H9 (cell line): ENCODE measurements around the gene P2RY8. TPM values are rescaled to one million over a fixed set of nuclear protein-coding genes. Genes with fewer than 3 reads are reported as not detected.

ENCODE experiments used
- DNase-seq: peaks from one replicate; pipeline ENCODE4 v3.0.0-alpha.2; 2017
- H2AFZ ChIP-seq: one replicate; pipeline ENCODE4 v1.6.1; 2013; ENCODE audit warnings: mild to moderate bottlenecking, low read length, control low read depth, moderate library complexity
- H2AK5ac ChIP-seq: 2 replicates; pipeline ENCODE4 v1.6.1; 2013; ENCODE audit warnings: low read length, control low read depth, mixed read lengths; ENCODE audit not compliant: insufficient read length
- H2BK120ac ChIP-seq: one replicate; pipeline ENCODE4 v1.6.1; 2013; ENCODE audit warnings: low read depth, mild to moderate bottlenecking, low read length, control low read depth, inconsistent platforms; ENCODE audit not compliant: poor library complexity, severe bottlenecking
- H2BK12ac ChIP-seq: 2 replicates; pipeline ENCODE4 v1.6.1; 2013; ENCODE audit warnings: low read length, control low read depth, mixed read lengths, low read depth; ENCODE audit not compliant: insufficient read length
- H2BK15ac ChIP-seq: 2 replicates; pipeline ENCODE4 v1.6.1; 2013; ENCODE audit warnings: low read depth, low read length, control low read depth
- H2BK20ac ChIP-seq: one replicate; pipeline ENCODE4 v1.6.1; 2013; ENCODE audit warnings: low read depth, mild to moderate bottlenecking, low read length, control low read depth, inconsistent platforms; ENCODE audit not compliant: poor library complexity, severe bottlenecking
- H2BK5ac ChIP-seq: 2 replicates; pipeline ENCODE4 v1.6.1; 2013; ENCODE audit warnings: low read length, control low read depth, mixed read lengths; ENCODE audit not compliant: insufficient read length
- H3K14ac ChIP-seq: 2 replicates; pipeline ENCODE4 v1.6.1; 2013; ENCODE audit warnings: low read length, control low read depth; ENCODE audit not compliant: insufficient read depth
- H3K18ac ChIP-seq: 2 replicates; pipeline ENCODE4 v1.6.1; 2013; ENCODE audit warnings: low read depth, mild to moderate bottlenecking, mixed read lengths, low read length, control low read depth; ENCODE audit not compliant: insufficient read length
- H3K23ac ChIP-seq: 2 replicates; pipeline ENCODE4 v1.6.1; 2013; ENCODE audit warnings: low read length, control low read depth, mixed read lengths, low read depth; ENCODE audit not compliant: insufficient read length
- H3K23me2 ChIP-seq: 2 replicates; pipeline ENCODE4 v1.6.1; 2013; ENCODE audit warnings: low read depth, mild to moderate bottlenecking, mixed read lengths, low read length, control low read depth; ENCODE audit not compliant: insufficient read length, poor library complexity, severe bottlenecking
- H3K27ac ChIP-seq: 2 replicates; pipeline ENCODE4 v1.5.1; 2013; ENCODE audit warnings: low read length, control low read depth, mixed read lengths, low read depth; ENCODE audit not compliant: insufficient read length
- H3K27me3 ChIP-seq: 2 replicates; pipeline ENCODE4 v1.6.1; 2013; ENCODE audit warnings: low read length, control low read depth, inconsistent platforms; ENCODE audit not compliant: insufficient read depth
- H3K4ac ChIP-seq: 2 replicates; pipeline ENCODE4 v1.6.1; 2013; ENCODE audit warnings: low read depth, mild to moderate bottlenecking, control low read depth, inconsistent platforms, low read length, moderate library complexity
- H3K4me1 ChIP-seq: 2 replicates; pipeline ENCODE4 v1.6.1; 2013; ENCODE audit warnings: low read length, control low read depth, inconsistent platforms; ENCODE audit not compliant: insufficient read depth
- H3K4me2 ChIP-seq: 2 replicates; pipeline ENCODE4 v1.6.1; 2013; ENCODE audit warnings: low read length, control low read depth, mixed read lengths; ENCODE audit not compliant: insufficient read length, insufficient read depth
- H3K56ac ChIP-seq: 2 replicates; pipeline ENCODE4 v1.6.1; 2013; ENCODE audit warnings: low read depth, mild to moderate bottlenecking, mixed read lengths, low read length, control low read depth; ENCODE audit not compliant: insufficient read length
- H3K79me1 ChIP-seq: 2 replicates; pipeline ENCODE4 v1.6.1; 2013; ENCODE audit warnings: low read depth, mild to moderate bottlenecking, moderate library complexity, low read length, control low read depth, inconsistent platforms; ENCODE audit not compliant: insufficient read depth, poor library complexity, severe bottlenecking
- H3K79me2 ChIP-seq: 2 replicates; pipeline ENCODE4 v1.6.1; 2013; ENCODE audit warnings: low read length, control low read depth, inconsistent platforms; ENCODE audit not compliant: insufficient read depth
- H3K9ac ChIP-seq: 2 replicates; pipeline ENCODE4 v1.6.1; 2013; ENCODE audit warnings: low read length, control low read depth, mixed read lengths; ENCODE audit not compliant: insufficient read length; ENCODE audit errors: extremely low read depth
- H3K9me3 ChIP-seq: one replicate; pipeline ENCODE4 v1.6.1; 2013; ENCODE audit warnings: low read depth, low read length, inconsistent platforms; ENCODE audit not compliant: control insufficient read depth
- H3T11ph ChIP-seq: one replicate; pipeline ENCODE4 v1.6.1; 2013; ENCODE audit warnings: mild to moderate bottlenecking, low read length, control low read depth, inconsistent platforms
- H4K20me1 ChIP-seq: one replicate; pipeline ENCODE4 v1.6.1; 2013; ENCODE audit not compliant: control insufficient read depth, insufficient read length, insufficient read depth
- H4K5ac ChIP-seq: 2 replicates; pipeline ENCODE4 v1.6.1; 2013; ENCODE audit warnings: low read depth, mild to moderate bottlenecking, mixed read lengths, low read length, control low read depth; ENCODE audit not compliant: insufficient read length
- H4K8ac ChIP-seq: replicated peaks from 2 replicates; pipeline ENCODE4 v1.6.1; 2013; ENCODE audit warnings: low read length, control low read depth, mixed read lengths, low read depth; ENCODE audit not compliant: insufficient read length
- H4K91ac ChIP-seq: 2 replicates; pipeline ENCODE4 v1.6.1; 2013; ENCODE audit warnings: low read depth, mild to moderate bottlenecking, moderate library complexity, mixed read lengths, low read length, control low read depth; ENCODE audit not compliant: insufficient read length
- H3K27ac Mint-ChIP-seq, 3 experiments: 2 replicates in 2 of 3; 3 replicates in 1 of 3; pipeline ENCODE4 v1.8.0; 2020 to 2021; ENCODE audit warnings: mixed read lengths in 3 of 3, mild to moderate bottlenecking in 1 of 3, moderate library complexity in 1 of 3
- H3K27me3 Mint-ChIP-seq: 2 replicates; pipeline ENCODE4 v1.8.0; 2021; ENCODE audit warnings: low read depth, mild to moderate bottlenecking, moderate library complexity, mixed read lengths
- H3K36me3 Mint-ChIP-seq, 3 experiments: 2 replicates in 2 of 3; 3 replicates in 1 of 3; pipeline ENCODE4 v1.8.0; 2020 to 2021; ENCODE audit warnings: low read depth in 3 of 3, mixed read lengths in 3 of 3; ENCODE audit not compliant: insufficient read depth in 1 of 3
- H3K4me1 Mint-ChIP-seq, 2 experiments: 2 replicates each; pipeline ENCODE4 v1.8.0; 2020; ENCODE audit warnings: mixed read lengths in 2 of 2
- H3K4me3 Mint-ChIP-seq, 2 experiments: 2 replicates in 1 of 2; 3 replicates in 1 of 2; pipeline ENCODE4 v1.8.0; 2020 to 2021; ENCODE audit warnings: mild to moderate bottlenecking in 2 of 2, mixed read lengths in 2 of 2, moderate library complexity in 1 of 2
- H3K9me3 Mint-ChIP-seq, 2 experiments: 2 replicates in 1 of 2; 3 replicates in 1 of 2; pipeline ENCODE4 v1.8.0; 2020; ENCODE audit warnings: mild to moderate bottlenecking in 2 of 2, mixed read lengths in 2 of 2, moderate library complexity in 1 of 2
- WGBS: extraction: QIAGEN DNeasy Blood & Tissue Kit; methylation state at CpG from one replicate; pipeline ENCODE4 v1.1.7; 2013; ENCODE audit warnings: missing lambda C conversion rate, low lambda C conversion rate, mixed read lengths; ENCODE audit not compliant: insufficient read length; ENCODE audit errors: extremely low coverage; 5-methylcytosine and 5-hydroxymethylcytosine counted together
- total RNA-seq: library from RNA; stranded (reverse); gene quantifications from 2 replicates; pipeline ENCODE4 v1.2.1, GENCODE V29; 2021
- TF ChIP-seq, protein P1 (sequence below): fragments of 200-600 bp; sonication (generic); conservative IDR thresholded peaks from 3 replicates; pipeline ENCODE4 v1.8.0; 2021; ENCODE audit warnings: antibody characterized with exemption, mild to moderate bottlenecking

P2RY8 gene
- total RNA-seq, 1 experiment from 2014 or later, result not detected

DNA sequence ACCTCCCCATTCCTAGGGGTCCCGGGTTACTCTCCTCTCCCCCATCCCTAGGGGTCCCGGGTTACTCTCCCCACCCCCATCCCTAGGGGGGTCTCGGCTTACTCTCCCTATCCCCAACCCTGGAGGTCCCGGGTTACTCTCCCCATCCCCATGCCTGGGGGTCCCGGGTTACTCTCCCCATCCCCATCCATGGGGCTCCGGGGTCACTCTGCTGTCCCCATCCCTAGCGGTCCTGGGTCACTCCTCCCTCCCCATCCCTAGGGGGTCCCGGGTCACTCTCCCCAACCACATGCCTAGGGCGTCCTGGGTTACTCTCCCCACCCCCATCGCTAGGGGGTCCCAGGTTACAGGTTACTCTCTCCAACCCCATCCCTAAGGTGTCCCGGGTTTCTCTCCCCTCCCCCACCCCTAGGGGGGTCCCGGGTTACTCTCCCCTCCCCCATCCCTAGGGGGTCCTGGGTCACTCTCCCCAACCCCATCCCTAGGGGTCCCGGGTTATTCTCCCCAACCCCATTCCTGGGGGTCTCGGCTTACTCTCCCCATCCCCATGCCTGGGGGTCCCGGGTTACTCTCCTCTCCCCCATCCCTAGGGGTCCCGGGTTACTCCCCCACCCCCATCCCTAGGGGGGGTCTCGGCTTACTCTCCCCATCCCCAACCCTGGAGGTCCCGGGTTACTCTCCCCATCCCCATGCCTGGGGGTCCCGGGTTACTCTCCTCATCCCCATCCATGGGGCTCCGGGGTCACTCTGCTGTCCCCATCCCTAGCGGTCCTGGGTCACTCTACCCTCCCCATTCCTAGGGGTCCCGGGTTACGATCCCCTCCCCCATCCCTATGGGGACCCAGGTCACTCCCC, 85.1 kb downstream of the P2RY8 start:
- Histone ChIP-seq H4K91ac (no peak overlapping the region), H4K20me1 (no peaks in the 10 kb centered on the region), H3K79me2 (peaks cover 27% of the 10 kb centered on the region; the same call in 1 of the 2 replicates), H3K18ac (no peak overlapping the region), H2BK20ac (no peak overlapping the region), H2BK15ac (no peak overlapping the region), H3T11ph (no peak overlapping the region), H3K9ac (peak overlapping the region; percentile 66), H2BK12ac (no peak overlapping the region), H3K27ac (no peak overlapping the region), H3K4me1 (no peaks in the 10 kb centered on the region), H3K4ac (no peak overlapping the region), H2AFZ (no peak overlapping the region), H2AK5ac (no peak overlapping the region), H3K79me1 (peaks cover 11% of the 10 kb centered on the region), H4K5ac (no peak overlapping the region), H3K14ac (peak overlapping the region; percentile 86; the same call in 1 of the 2 replicates), H3K9me3 (peaks cover 13% of the 10 kb centered on the region), H3K23ac (no peak overlapping the region), H3K56ac (no peak overlapping the region), H3K27me3 (no peaks in the 10 kb centered on the region), H2BK120ac (no peak overlapping the region), H3K23me2 (no peaks in the 10 kb centered on the region), H2BK5ac (no peak overlapping the region), H4K8ac (no peak overlapping the region), H3K4me2 (peak overlapping the region; percentile 49)
- WGBS, result no CpG with 5 or more reads among the region's 23 CpGs
- 0 out of 4 replicates have a peak, but pooled peaks cover 0 to 2% of the 10 kb centered on the region in 2 experiments for H3K4me1 Mint-ChIP-seq
- peaks cover 31 to 33% of the 10 kb centered on the region in 2 experiments for H3K9me3 Mint-ChIP-seq
- no peak overlapping the region; a peak in 1 of 7 replicates for H3K27ac Mint-ChIP-seq
- no peaks in the 10 kb centered on the region; the same call in none of the 2 replicates for H3K27me3 Mint-ChIP-seq
- TF ChIP-seq, protein P1, sequence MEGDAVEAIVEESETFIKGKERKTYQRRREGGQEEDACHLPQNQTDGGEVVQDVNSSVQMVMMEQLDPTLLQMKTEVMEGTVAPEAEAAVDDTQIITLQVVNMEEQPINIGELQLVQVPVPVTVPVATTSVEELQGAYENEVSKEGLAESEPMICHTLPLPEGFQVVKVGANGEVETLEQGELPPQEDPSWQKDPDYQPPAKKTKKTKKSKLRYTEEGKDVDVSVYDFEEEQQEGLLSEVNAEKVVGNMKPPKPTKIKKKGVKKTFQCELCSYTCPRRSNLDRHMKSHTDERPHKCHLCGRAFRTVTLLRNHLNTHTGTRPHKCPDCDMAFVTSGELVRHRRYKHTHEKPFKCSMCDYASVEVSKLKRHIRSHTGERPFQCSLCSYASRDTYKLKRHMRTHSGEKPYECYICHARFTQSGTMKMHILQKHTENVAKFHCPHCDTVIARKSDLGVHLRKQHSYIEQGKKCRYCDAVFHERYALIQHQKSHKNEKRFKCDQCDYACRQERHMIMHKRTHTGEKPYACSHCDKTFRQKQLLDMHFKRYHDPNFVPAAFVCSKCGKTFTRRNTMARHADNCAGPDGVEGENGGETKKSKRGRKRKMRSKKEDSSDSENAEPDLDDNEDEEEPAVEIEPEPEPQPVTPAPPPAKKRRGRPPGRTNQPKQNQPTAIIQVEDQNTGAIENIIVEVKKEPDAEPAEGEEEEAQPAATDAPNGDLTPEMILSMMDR, result no peak
- H3K4me3 Mint-ChIP-seq, result peak overlapping the region; percentile 80 to 86
- peak; percentile 28 for DNase-seq
- H3K36me3 Mint-ChIP-seq, result peaks cover 33 to 34% (median 33%) of the 10 kb centered on the region in 3 experiments
